ENCODE measurements around the gene SLC17A5.
"Not testable (repeated sequence)": the region's sequence is repeated elsewhere in the genome, so short reads cannot be mapped to it uniquely, and the experiment has no call there.

SLC17A5 gene

GRCh38 chr6:73665686-73666319, 12.0 kb upstream of the SLC17A5 start:
- no peak for FAIRE-seq

- no peak for FAIRE-seq
These were observed 10.9 kb upstream of the SLC17A5 start for GRCh38 chr6:73664701-73665100.

- no peak for FAIRE-seq
These were observed 3.4 kb upstream of the SLC17A5 start for GRCh38 chr6:73657201-73657600.

GRCh38 chr6:73656531-73657145, 2.8 kb upstream of the SLC17A5 start:
- FAIRE-seq, result no peak

- FAIRE-seq, result no peak
These were observed 1.6 kb upstream of the SLC17A5 start for GRCh38 chr6:73655341-73655917.

- peak; percentile 81 for FAIRE-seq
These were observed 888 bp downstream of the SLC17A5 start for GRCh38 chr6:73652637-73653570.

- FAIRE-seq, result no peak
These were observed 4.0 kb downstream of the SLC17A5 start for GRCh38 chr6:73649783-73650182.

- FAIRE-seq, result no peak
These were observed 5.6 kb downstream of the SLC17A5 start for GRCh38 chr6:73648166-73648565.

GRCh38 chr6:73644941-73645591, 8.7 kb downstream of the SLC17A5 start:
- FAIRE-seq, result no peak

- FAIRE-seq, result peak; percentile 14
These were observed 9.8 kb downstream of the SLC17A5 start for GRCh38 chr6:73644030-73644429.

GRCh38 chr6:73642530-73642929, 11.3 kb downstream of the SLC17A5 start:
- FAIRE-seq, result no peak

GRCh38 chr6:73640179-73640750, 13.5 kb downstream of the SLC17A5 start:
- no peak for FAIRE-seq

- FAIRE-seq, result no peak
These were observed 14.8 kb downstream of the SLC17A5 start for GRCh38 chr6:73639040-73639439.

- FAIRE-seq, result no peak
These were observed 16.4 kb downstream of the SLC17A5 start for GRCh38 chr6:73637404-73637803.

- FAIRE-seq, result no peak
These were observed 17.7 kb downstream of the SLC17A5 start for GRCh38 chr6:73636048-73636447.

GRCh38 chr6:73632346-73632745, 21.4 kb downstream of the SLC17A5 start:
- FAIRE-seq, result no peak

- no peak for FAIRE-seq
These were observed 21.9 kb downstream of the SLC17A5 start for GRCh38 chr6:73631849-73632248.

- no peak for FAIRE-seq
These were observed 23.4 kb downstream of the SLC17A5 start for GRCh38 chr6:73630401-73630800.

GRCh38 chr6:73624896-73625295, 28.9 kb downstream of the SLC17A5 start:
- no peak for FAIRE-seq

GRCh38 chr6:73623480-73623879, 30.3 kb downstream of the SLC17A5 start:
- not testable (repeated sequence) for FAIRE-seq

GRCh38 chr6:73618082-73618481, 35.7 kb downstream of the SLC17A5 start:
- FAIRE-seq, result not testable (repeated sequence)

- FAIRE-seq, result no peak
These were observed 39.0 kb downstream of the SLC17A5 start for GRCh38 chr6:73614802-73615201.

Data from A204.1 (cell line).